Gastrocnemius medialis (tissue), 4 donors: ENCODE results near the gene PROZ. TPM values are rescaled to one million over a fixed set of nuclear protein-coding genes. Genes with fewer than 3 reads are reported as not detected.

Experiments used
- ATAC-seq, 2 donors: fragments of 150-250 bp; one replicate each; pipeline ENCODE4 v1.9.1; 2016
- DNase-seq, 2 donors: peaks; one replicate each; pipeline ENCODE4 v3.0.0-alpha.2; 2019
- H3K27ac ChIP-seq, 4 donors: fragments of 200-600 bp; sonication (generic); 1 replicate in 1 of 4; 2 replicates in 3 of 4; pipeline ENCODE4 v1.5.1; 2016 to 2018; ENCODE audit warnings: mild to moderate bottlenecking in 2 of 4, moderate library complexity in 1 of 4
- H3K27me3 ChIP-seq, 3 donors: fragments of 200-600 bp; sonication (generic) in 2 of 3; 1 replicate in 1 of 3; 2 replicates in 2 of 3; pipeline versions ENCODE4 v1.5.1 to v1.6.0; 2016 to 2019; ENCODE audit warnings: mild to moderate bottlenecking in 1 of 3, moderate library complexity in 1 of 3
- H3K36me3 ChIP-seq, 2 donors: fragments of 200-600 bp; sonication (generic) in 1 of 2; one replicate each; pipeline ENCODE4 v1.5.1; 2017 to 2018
- H3K4me1 ChIP-seq, 2 donors: fragments of 200-600 bp; sonication (generic) in 1 of 2; one replicate each; pipeline ENCODE4 v1.5.1; 2016 to 2017; ENCODE audit warnings: mild to moderate bottlenecking in 2 of 2
- H3K4me3 ChIP-seq, 4 donors: fragments of 200-600 bp; sonication (generic) in 3 of 4; 1 replicate in 1 of 4; 2 replicates in 3 of 4; pipeline ENCODE4 v1.5.1; 2016 to 2019; ENCODE audit warnings: mild to moderate bottlenecking in 2 of 4
- H3K9me3 ChIP-seq, 3 donors: fragments of 200-600 bp; sonication (generic) in 2 of 3; 1 replicate in 1 of 3; 2 replicates in 2 of 3; pipeline ENCODE4 v1.5.1; 2016 to 2019
- CTCF ChIP-seq, 5 experiments: fragments of 450-650 bp in 3 of 5; fragments of 200-600 bp in 2 of 5; sonication (generic) in 2 of 5; IDR thresholded peaks in 4 of 5; conservative IDR thresholded peaks in 1 of 5; 1 replicate in 4 of 5; 2 replicates in 1 of 5; pipeline ENCODE4 v1.5.1; 2016 to 2019; ENCODE audit warnings: antibody characterized with exemption in 5 of 5, mild to moderate bottlenecking in 3 of 5, moderate library complexity in 3 of 5
- POLR2A ChIP-seq, 2 donors: fragments of 450-650 bp; IDR thresholded peaks; one replicate each; pipeline ENCODE4 v1.6.1; 2017; ENCODE audit warnings: antibody characterized with exemption in 2 of 2, mild to moderate bottlenecking in 2 of 2, moderate library complexity in 2 of 2
- in situ Hi-C, 4 donors: fragments of 200-750 bp; cut with MboI; loops; one replicate each; pipeline versions ENCODE4 v1.15.0 to v1.8.0; 2017; ENCODE audit warnings: low sequenced_read_pairs in 4 of 4
- intact Hi-C: fragments of 100-400 bp; cut with DNase I; formaldehyde crosslinking; loops from one replicate; pipeline ENCODE4 v1.15.1; 2023; ENCODE audit warnings: low total_unique reads
- total RNA-seq, 4 donors: library from RNA; depleted of rRNA; stranded (reverse); fragments of >200 nt; gene quantifications; one replicate each; pipeline versions ENCODE4 v1.1.0 to v1.2.3, GENCODE V29; 2016

PROZ gene
- total RNA-seq, 4 donors from 2014 or later = not detected

GRCh38 chr13:113166681-113167080 is 8.2 kb downstream of the PROZ start:
- DNase-seq = no peak
- no peak for ATAC-seq

GRCh38 chr13:113167155-113167554 is 8.7 kb downstream of the PROZ start:
- H3K27ac ChIP-seq = no peak overlapping the region
- in situ Hi-C loops (no loop called here), intact Hi-C loops (no loop called here)
- H3K4me1 ChIP-seq = no peaks in the 10 kb centered on the region
- H3K9me3 ChIP-seq = no peaks in the 10 kb centered on the region
- no peak for ATAC-seq
- H3K4me3 ChIP-seq = no peak overlapping the region
- TF ChIP-seq POLR2A (IDR thresholded peaks at IDR 0.05) = no peak
- no peak for TF ChIP-seq CTCF (IDR thresholded peaks at IDR 0.05 in 4 of 5, conservative IDR thresholded peaks at IDR 0.05 in 1 of 5)
- DNase-seq = no peak
- peaks cover 0 to 29% of the 10 kb centered on the region in 2 donors for H3K36me3 ChIP-seq
- H3K27me3 ChIP-seq = peaks cover 11 to 22% (median 12%) of the 10 kb centered on the region in 3 donors

More at GRCh38 chr13:113166681-113167080, 8.2 kb downstream of the PROZ start:
- intact Hi-C loops = no loop called here
- TF ChIP-seq POLR2A (IDR thresholded peaks at IDR 0.05) (no peak), CTCF (IDR thresholded peaks at IDR 0.05 in 4 of 5, conservative IDR thresholded peaks at IDR 0.05 in 1 of 5) (no peak)
- no peaks in the 10 kb centered on the region for H3K4me1 ChIP-seq
- H3K9me3 ChIP-seq = no peaks in the 10 kb centered on the region
- peaks cover 11 to 22% (median 12%) of the 10 kb centered on the region in 3 donors for H3K27me3 ChIP-seq
- H3K4me3 ChIP-seq = no peak overlapping the region
- peaks cover 0 to 25% of the 10 kb centered on the region in 2 donors for H3K36me3 ChIP-seq
- no peak overlapping the region for H3K27ac ChIP-seq
- in situ Hi-C loops = no loop called here

DNA sequence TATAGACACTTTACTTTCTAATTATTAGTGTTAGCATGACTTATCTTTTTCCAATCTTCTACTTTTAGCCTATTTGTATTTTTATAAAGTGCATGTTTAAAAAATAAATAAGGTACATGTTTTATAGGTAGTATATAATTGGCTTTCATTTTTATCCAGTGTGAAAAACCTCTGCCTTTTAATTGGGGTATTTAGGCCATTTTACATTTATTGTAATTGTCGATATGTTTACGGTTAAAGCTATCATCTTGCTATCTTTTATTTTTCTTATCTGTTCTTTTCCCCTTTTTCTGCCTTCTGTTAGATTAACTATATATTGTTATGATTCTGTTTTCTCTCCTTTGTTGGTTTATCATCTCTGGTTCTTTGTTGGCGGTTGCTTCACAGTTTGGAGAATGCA is 9.1 kb downstream of the PROZ start:
- no peaks in the 10 kb centered on the region for H3K4me1 ChIP-seq
- H3K27me3 ChIP-seq = peaks cover 11 to 22% (median 12%) of the 10 kb centered on the region in 3 donors
- ATAC-seq (no peak), DNase-seq (no peak)
- no peaks in the 10 kb centered on the region for H3K9me3 ChIP-seq
- intact Hi-C loops (no loop called here), in situ Hi-C loops (no loop called here)
- H3K27ac ChIP-seq = no peak overlapping the region
- TF ChIP-seq CTCF (IDR thresholded peaks at IDR 0.05 in 4 of 5, conservative IDR thresholded peaks at IDR 0.05 in 1 of 5) = no peak
- no peak overlapping the region for H3K4me3 ChIP-seq
- peaks cover 0 to 29% of the 10 kb centered on the region in 2 donors for H3K36me3 ChIP-seq

GRCh38 chr13:113168211-113168610 is 9.8 kb downstream of the PROZ start:
- in situ Hi-C loops = no loop called here
- no peaks in the 10 kb centered on the region for H3K4me1 ChIP-seq
- no peak overlapping the region for H3K27ac ChIP-seq
- TF ChIP-seq CTCF (IDR thresholded peaks at IDR 0.05 in 4 of 5, conservative IDR thresholded peaks at IDR 0.05 in 1 of 5) (no peak), POLR2A (IDR thresholded peaks at IDR 0.05) (no peak)
- DNase-seq = no peak
- H3K4me3 ChIP-seq = no peak overlapping the region
- intact Hi-C loops = no loop called here
- no peak for ATAC-seq
- peaks cover 0 to 29% of the 10 kb centered on the region in 2 donors for H3K36me3 ChIP-seq
- H3K27me3 ChIP-seq = peaks cover 5 to 16% (median 6%) of the 10 kb centered on the region in 3 donors
- H3K9me3 ChIP-seq = no peaks in the 10 kb centered on the region
